CD4-positive, alpha-beta T cell (primary cell): ENCODE measurements around the gene WNT5B. TPM values are rescaled to one million over a fixed set of nuclear protein-coding genes. Genes with fewer than 3 reads are reported as not detected.

Experiments
- ATAC-seq: fragments of 200-7000 bp; cut with Tn5 transposase; one replicate; pipeline ENCODE4 v1.10.0; 2022; ENCODE audit warnings: mild to moderate bottlenecking; ENCODE audit not compliant: poor library complexity
- CTCF ChIA-PET: fragments of 350-600 bp; sonication (Branson Sonifier 250); formaldehyde crosslinking; loops from one replicate; lab custom pipeline; 2021; ENCODE audit warnings: antibody characterized with exemption, inconsistent platforms; lab: Charles Lee
- POLR2A ChIA-PET: fragments of 350-600 bp; sonication (Branson Sonifier 250); formaldehyde crosslinking; loops from one replicate; lab custom pipeline; 2021; ENCODE audit warnings: antibody characterized with exemption, inconsistent platforms; lab: Charles Lee
- DNase-seq, 14 experiments: peaks; one replicate each; pipeline ENCODE4 v3.0.0-alpha.2; 2013 to 2020; ENCODE audit warnings: mixed read lengths in 2 of 14
- H3K27ac ChIP-seq, 2 donors: one replicate each; pipeline versions ENCODE4 v1.5.1 to v1.7.0; 2013; ENCODE audit warnings: low read length in 2 of 2, low read depth in 1 of 2, mild to moderate bottlenecking in 1 of 2
- H3K27me3 ChIP-seq, 2 experiments: 1 replicate in 1 of 2; 2 replicates in 1 of 2; pipeline versions ENCODE4 v1.6.1 to v1.7.0; 2013; ENCODE audit warnings: low read length in 2 of 2, control low read depth in 1 of 2, mild to moderate bottlenecking in 1 of 2, moderate library complexity in 1 of 2; ENCODE audit not compliant: insufficient read depth in 2 of 2, control insufficient read depth in 1 of 2
- H3K36me3 ChIP-seq: one replicate; pipeline ENCODE4 v1.6.1; 2013; ENCODE audit warnings: low read length, control low read depth; ENCODE audit not compliant: insufficient read depth
- H3K4me1 ChIP-seq: one replicate; pipeline ENCODE4 v1.6.1; 2013; ENCODE audit warnings: low read length, control low read depth; ENCODE audit not compliant: insufficient read depth
- H3K4me3 ChIP-seq: one replicate; pipeline ENCODE4 v1.5.1; 2013; ENCODE audit warnings: mild to moderate bottlenecking, low read length, moderate library complexity
- H3K9me3 ChIP-seq, 2 experiments: 1 replicate in 1 of 2; 2 replicates in 1 of 2; pipeline versions ENCODE4 v1.6.1 to v1.7.0; 2013; ENCODE audit warnings: low read length in 2 of 2, mild to moderate bottlenecking in 2 of 2, control low read depth in 1 of 2, moderate library complexity in 1 of 2; ENCODE audit not compliant: control insufficient read depth in 1 of 2, insufficient read depth in 1 of 2
- H3K27ac Mint-ChIP-seq: one replicate; pipeline ENCODE4 v1.8.0; 2020; ENCODE audit warnings: mixed read lengths
- H3K27me3 Mint-ChIP-seq: one replicate; pipeline ENCODE4 v1.8.0; 2021; ENCODE audit warnings: mixed read lengths
- H3K36me3 Mint-ChIP-seq: one replicate; pipeline ENCODE4 v1.8.0; 2021; ENCODE audit warnings: low read depth, mixed read lengths
- H3K4me1 Mint-ChIP-seq: one replicate; pipeline ENCODE4 v1.8.0; 2021; ENCODE audit warnings: low read depth, mixed read lengths
- H3K4me3 Mint-ChIP-seq: one replicate; pipeline ENCODE4 v1.8.0; 2020; ENCODE audit warnings: mild to moderate bottlenecking, mixed read lengths
- H3K9me3 Mint-ChIP-seq: one replicate; pipeline ENCODE4 v1.8.0; 2020; ENCODE audit warnings: mixed read lengths
- CTCF ChIP-seq: fragments of 200-600 bp; IDR thresholded peaks from one replicate; pipeline ENCODE4 v1.8.0; 2022; ENCODE audit warnings: antibody characterized with exemption, mild to moderate bottlenecking
- intact Hi-C, 2 experiments: fragments of 100-400 bp; cut with DNase I in 1 of 2; cut with micrococcal nuclease in 1 of 2; formaldehyde crosslinking; loops; one replicate each; pipeline versions ENCODE4 v1.15.1 to v1.9.0; 2023 to 2025; cut with DNase I, micrococcal nuclease
- total RNA-seq, 174 experiments: library from RNA in 2 of 174; stranded (reverse) in 2 of 174; gene quantifications; one replicate each; pipeline ENCODE4 v1.2.3 and lab custom pipeline; 2021 to 2026

Gene WNT5B
- total RNA-seq, 2 experiments from 2014 or later: not detected

GRCh38 chr12:1607940-1608712 lies 20.9 kb upstream of the WNT5B start:
- H3K4me1 Mint-ChIP-seq: peaks cover 20% of the 10 kb centered on the region
- Histone ChIP-seq H3K4me3 (no peak overlapping the region), H3K27me3 (no peaks in the 10 kb centered on the region), H3K36me3 (no peaks in the 10 kb centered on the region), H3K9me3 (no peaks in the 10 kb centered on the region), H3K4me1 (peaks cover 11% of the 10 kb centered on the region), H3K27ac (no peak overlapping the region)
- no peak for TF ChIP-seq CTCF
- H3K36me3 Mint-ChIP-seq: no peaks in the 10 kb centered on the region
- DNase-seq: no peak
- no peak overlapping the region for H3K4me3 Mint-ChIP-seq
- POLR2A ChIA-PET: interaction anchor here (0.6 to 1.0 kb wide), 2 partner anchors 15 to 39 kb away, joined by 3 read pairs; no protein-coding TSS in a partner anchor
- no peak overlapping the region for H3K27ac Mint-ChIP-seq
- ATAC-seq: no peak
- CTCF ChIA-PET: no interaction called here
- no peaks in the 10 kb centered on the region for H3K27me3 Mint-ChIP-seq
- no peaks in the 10 kb centered on the region for H3K9me3 Mint-ChIP-seq
- intact Hi-C loops: loop anchor here (10.0 kb wide), 2 partner anchors 403 to 1033 kb away; no protein-coding TSS in a partner anchor

- H3K4me1 Mint-ChIP-seq: peaks cover 17% of the 10 kb centered on the region
- ATAC-seq: no peak
- no peak overlapping the region for H3K27ac Mint-ChIP-seq
- H3K27ac ChIP-seq: no peak overlapping the region
- no peak overlapping the region for H3K4me3 Mint-ChIP-seq
- no peaks in the 10 kb centered on the region for H3K27me3 Mint-ChIP-seq
- no peaks in the 10 kb centered on the region for H3K36me3 Mint-ChIP-seq
- no peaks in the 10 kb centered on the region for H3K36me3 ChIP-seq
- peaks cover 11% of the 10 kb centered on the region for H3K4me1 ChIP-seq
- no peaks in the 10 kb centered on the region for H3K9me3 ChIP-seq
- ChIA-PET CTCF (no interaction called here), POLR2A (interaction anchor here (0.6 to 1.0 kb wide), 2 partner anchors 15 to 40 kb away, joined by 3 read pairs; no protein-coding TSS in a partner anchor)
- no peaks in the 10 kb centered on the region for H3K27me3 ChIP-seq
- no peaks in the 10 kb centered on the region for H3K9me3 Mint-ChIP-seq
- H3K4me3 ChIP-seq: no peak overlapping the region
- no peak for TF ChIP-seq CTCF
- intact Hi-C loops: loop anchor here (10.0 kb wide), 2 partner anchors 404 to 1034 kb away; no protein-coding TSS in a partner anchor
- DNase-seq: no peak
Observed at GRCh38 chr12:1608713-1609119, 20.3 kb upstream of the WNT5B start.

GRCh38 chr12:1610072-1610643 lies 18.9 kb upstream of the WNT5B start:
- H3K27me3 Mint-ChIP-seq: no peaks in the 10 kb centered on the region
- intact Hi-C loops: no loop called here
- no peak overlapping the region for H3K27ac Mint-ChIP-seq
- H3K4me1 Mint-ChIP-seq: peaks cover 9% of the 10 kb centered on the region
- no peaks in the 10 kb centered on the region for H3K9me3 ChIP-seq
- TF ChIP-seq CTCF: no peak
- ATAC-seq: no peak
- H3K36me3 Mint-ChIP-seq: no peaks in the 10 kb centered on the region
- POLR2A ChIA-PET: no interaction called here
- no peak overlapping the region for H3K4me3 ChIP-seq
- no peaks in the 10 kb centered on the region for H3K27me3 ChIP-seq
- H3K9me3 Mint-ChIP-seq: no peaks in the 10 kb centered on the region
- H3K4me3 Mint-ChIP-seq: no peak overlapping the region
- CTCF ChIA-PET: no interaction called here
- H3K36me3 ChIP-seq: no peaks in the 10 kb centered on the region
- DNase-seq: no peak
- no peak overlapping the region for H3K27ac ChIP-seq
- H3K4me1 ChIP-seq: peaks cover 8% of the 10 kb centered on the region
